Endothelial cell of umbilical vein (primary cell): ENCODE data around the gene NFATC2. TPM values are rescaled to one million over a fixed set of nuclear protein-coding genes. Genes with fewer than 3 reads are reported as not detected.

Experiments used
- BruUV-seq: library from RNA; stranded (reverse); fragments of 400-500 nt; replicated peaks from 2 replicates; lab custom pipeline; 2021; lab: Mats Ljungman, UMichigan
- CTCF ChIA-PET: fragments of 300-600, 350-600 bp; sonication (Branson Sonifier 250); formaldehyde crosslinking; loops from one replicate; lab custom pipeline; 2021; ENCODE audit warnings: antibody characterized with exemption, inconsistent platforms; lab: Charles Lee
- POLR2A ChIA-PET: fragments of 300-600, 350-600 bp; sonication (Branson Sonifier 250); formaldehyde crosslinking; loops from one replicate; lab custom pipeline; 2021; ENCODE audit warnings: antibody characterized with exemption, inconsistent platforms; lab: Charles Lee
- DNase-seq: peaks from one replicate; pipeline ENCODE4 v3.0.0-alpha.2; 2011; ENCODE audit warnings: low read depth, low spot score
- FAIRE-seq: peaks from 2 replicates; lab custom pipeline; 2011; peaks lifted over from hg19 to GRCh38; lab: Jason Lieb, UNC
- H2AFZ ChIP-seq: 2 replicates; pipeline ENCODE4 v1.6.0; 2012; ENCODE audit warnings: low read depth, low read length, control low read depth, inconsistent platforms
- H3K27ac ChIP-seq: 2 replicates; pipeline ENCODE4 v1.5.1; 2011; ENCODE audit warnings: low read depth, mild to moderate bottlenecking, control low read depth, low read length, moderate library complexity; ENCODE audit not compliant: insufficient read depth
- H3K27me3 ChIP-seq, 2 experiments: 2 replicates each; pipeline versions ENCODE4 v1.6.0 to v1.6.1; 2011; ENCODE audit warnings: low read length in 2 of 2, mixed read lengths in 1 of 2; ENCODE audit not compliant: control insufficient read depth in 2 of 2, insufficient read depth in 2 of 2
- H3K36me3 ChIP-seq, 2 experiments: 2 replicates in 1 of 2; 3 replicates in 1 of 2; pipeline ENCODE4 v1.5.1; 2011; ENCODE audit warnings: low read length in 2 of 2, mild to moderate bottlenecking in 1 of 2, moderate library complexity in 1 of 2; ENCODE audit not compliant: control insufficient read depth in 2 of 2, insufficient read depth in 2 of 2; ENCODE audit errors: extremely low read depth in 1 of 2
- H3K4me1 ChIP-seq: 3 replicates; pipeline ENCODE4 v1.5.1; 2011; ENCODE audit warnings: mild to moderate bottlenecking, low read length; ENCODE audit not compliant: control insufficient read depth, insufficient read depth; ENCODE audit errors: extremely low read depth
- H3K4me2 ChIP-seq: 2 replicates; pipeline ENCODE4 v1.6.1; 2011; ENCODE audit warnings: low read length, control low read depth, mixed read lengths; ENCODE audit not compliant: insufficient read depth
- H3K4me3 ChIP-seq, 3 experiments: fragments of 200-600 bp in 1 of 3; sonication (generic), shearing (Covaris generic) in 1 of 3; replicated peaks in 1 of 3; 2 replicates each; pipeline ENCODE4 v1.5.1; 2011 to 2016; ENCODE audit warnings: control low read depth in 3 of 3, low read length in 3 of 3, mild to moderate bottlenecking in 2 of 3, inconsistent platforms in 1 of 3, low read depth in 1 of 3, moderate library complexity in 1 of 3; ENCODE audit not compliant: insufficient read depth in 1 of 3
- H3K79me2 ChIP-seq: 2 replicates; pipeline ENCODE4 v1.6.0; 2012; ENCODE audit warnings: low read length, inconsistent platforms; ENCODE audit not compliant: control insufficient read depth, insufficient read depth
- H3K9ac ChIP-seq: replicated peaks from 2 replicates; pipeline ENCODE3; 2011; ENCODE audit warnings: low read length, control low read depth; ENCODE audit not compliant: insufficient read depth; ENCODE audit errors: extremely low read depth
- H3K9me1 ChIP-seq: replicated peaks from 3 replicates; pipeline ENCODE4 v1.6.0; 2011; ENCODE audit warnings: mild to moderate bottlenecking, low read length; ENCODE audit not compliant: control insufficient read depth, insufficient read depth; ENCODE audit errors: extremely low read depth
- H3K9me3 ChIP-seq: replicated peaks from 2 replicates; pipeline ENCODE4 v1.5.1; 2012; ENCODE audit warnings: low read length, inconsistent platforms; ENCODE audit not compliant: control insufficient read depth, insufficient read depth
- H4K20me1 ChIP-seq: replicated peaks from 2 replicates; pipeline ENCODE3; 2011; ENCODE audit warnings: mild to moderate bottlenecking, low read length; ENCODE audit not compliant: control insufficient read depth, insufficient read depth; ENCODE audit errors: extremely low read depth
- FOS ChIP-seq: IDR thresholded peaks from 2 replicates; pipeline ENCODE4 v1.6.1; 2011; ENCODE audit warnings: mild to moderate bottlenecking, low read length, moderate library complexity, borderline replicate concordance; ENCODE audit not compliant: insufficient read depth
- JUN ChIP-seq: IDR thresholded peaks from 2 replicates; pipeline ENCODE4 v1.6.1; 2011; ENCODE audit warnings: borderline replicate concordance, low read depth; ENCODE audit not compliant: insufficient read length, insufficient read depth
- POLR2AphosphoS5 ChIP-seq: IDR thresholded peaks from 2 replicates; pipeline ENCODE4 v1.6.1; 2012; ENCODE audit warnings: low read depth, mild to moderate bottlenecking, control low read depth, low read length, moderate library complexity; ENCODE audit not compliant: insufficient read depth
- dilution Hi-C: fragments of 300-500 bp; cut with MboI; formaldehyde crosslinking; loops from one replicate; pipeline ENCODE4 v1.15.0; 2019; ENCODE audit warnings: low sequenced_read_pairs; ENCODE audit not compliant: extremely low pct_ligation_motif_present
- intact Hi-C: fragments of 100-400 bp; cut with micrococcal nuclease; formaldehyde crosslinking; loops from one replicate; pipeline ENCODE4 v1.10.0; 2022
- microRNA-seq: library from miRNA; unstranded; fragments of <30 nt; microRNA quantifications from one replicate; pipeline ENCODE4 v1.2.0, GENCODE V29; 2021; ENCODE audit warnings: borderline number of aligned reads, borderline replicate concordance
- polyA plus RNA-seq, 4 experiments: library from polyadenylated mRNA; depleted of rRNA in 3 of 4; stranded (reverse) in 3 of 4; unstranded in 1 of 4; fragments of >200 nt; gene quantifications; 2 replicates each; pipeline versions ENCODE4 v1.2.1 to v1.2.3, GENCODE V29; 2011 to 2012; ENCODE audit warnings: missing spikeins in 1 of 4
- small RNA-seq: library from RNA; depleted of rRNA; stranded (forward); fragments of <200 nt; gene quantifications from one replicate; pipeline ENCODE3, GENCODE V24; 2012; ENCODE audit warnings: low replicate concordance, low read depth; ENCODE audit not compliant: insufficient read depth, insufficient read length
- total RNA-seq: library from RNA; stranded (reverse); gene quantifications from 2 replicates; pipeline ENCODE4 v1.2.3, GENCODE V29; 2021
- TF ChIP-seq, protein P1 (sequence below), 2 donors: IDR thresholded peaks; 1 replicate in 1 of 2; 2 replicates in 1 of 2; pipeline ENCODE4 v1.5.1; 2011; ENCODE audit warnings: low read length in 2 of 2, mild to moderate bottlenecking in 2 of 2, moderate library complexity in 2 of 2, control low read depth in 1 of 2, inconsistent platforms in 1 of 2, low read depth in 1 of 2; ENCODE audit not compliant: insufficient read depth in 1 of 2; ENCODE audit errors: extremely low read depth in 1 of 2
- TF ChIP-seq, protein P2 (sequence below): IDR thresholded peaks from 2 replicates; pipeline ENCODE4 v1.6.1; 2011; ENCODE audit not compliant: insufficient read depth, insufficient read length

NFATC2 gene
- total and polyA plus RNA-seq, 2 donors (not counting 3 experiments of a cell fraction or from before 2014, with no cell fraction given) = 3.1 to 13.0 TPM

DNA sequence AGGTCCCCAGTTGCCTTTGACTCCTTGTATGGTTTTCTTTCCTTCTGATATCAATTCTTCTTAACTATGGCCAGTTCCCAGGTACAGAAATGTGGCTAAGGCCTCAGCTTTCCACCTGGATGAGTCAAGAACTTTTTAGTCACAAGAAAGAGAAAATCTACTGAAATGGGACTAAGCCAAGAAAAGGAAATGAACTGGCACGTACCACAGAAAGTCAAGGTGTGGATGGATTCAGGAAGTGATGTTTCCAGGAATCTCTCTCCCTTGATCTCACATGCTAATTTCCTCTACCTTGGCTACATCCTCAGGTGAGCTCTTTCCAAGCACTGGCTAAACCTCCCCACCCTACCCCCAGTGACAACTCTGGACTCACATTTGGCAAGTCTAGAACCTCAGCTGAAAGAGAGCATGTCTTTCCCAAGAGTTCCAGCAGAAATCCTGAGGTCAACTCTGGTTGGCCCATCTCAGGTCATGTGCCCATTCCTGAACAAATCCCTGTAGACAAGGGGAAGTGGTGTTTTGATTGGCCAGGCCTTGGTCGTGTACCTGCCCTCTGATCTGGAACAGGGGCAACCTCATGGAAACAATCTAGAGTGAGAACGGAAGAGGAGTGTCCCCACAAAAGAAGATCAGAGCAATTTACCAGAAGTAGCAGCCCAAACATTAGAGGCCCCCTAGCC lies 205.3 kb downstream of the NFATC2 start:
- intact Hi-C loops (no loop called here), dilution Hi-C loops (no loop called here)
- no peak for TF ChIP-seq FOS
- TF ChIP-seq, protein P1, sequence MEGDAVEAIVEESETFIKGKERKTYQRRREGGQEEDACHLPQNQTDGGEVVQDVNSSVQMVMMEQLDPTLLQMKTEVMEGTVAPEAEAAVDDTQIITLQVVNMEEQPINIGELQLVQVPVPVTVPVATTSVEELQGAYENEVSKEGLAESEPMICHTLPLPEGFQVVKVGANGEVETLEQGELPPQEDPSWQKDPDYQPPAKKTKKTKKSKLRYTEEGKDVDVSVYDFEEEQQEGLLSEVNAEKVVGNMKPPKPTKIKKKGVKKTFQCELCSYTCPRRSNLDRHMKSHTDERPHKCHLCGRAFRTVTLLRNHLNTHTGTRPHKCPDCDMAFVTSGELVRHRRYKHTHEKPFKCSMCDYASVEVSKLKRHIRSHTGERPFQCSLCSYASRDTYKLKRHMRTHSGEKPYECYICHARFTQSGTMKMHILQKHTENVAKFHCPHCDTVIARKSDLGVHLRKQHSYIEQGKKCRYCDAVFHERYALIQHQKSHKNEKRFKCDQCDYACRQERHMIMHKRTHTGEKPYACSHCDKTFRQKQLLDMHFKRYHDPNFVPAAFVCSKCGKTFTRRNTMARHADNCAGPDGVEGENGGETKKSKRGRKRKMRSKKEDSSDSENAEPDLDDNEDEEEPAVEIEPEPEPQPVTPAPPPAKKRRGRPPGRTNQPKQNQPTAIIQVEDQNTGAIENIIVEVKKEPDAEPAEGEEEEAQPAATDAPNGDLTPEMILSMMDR (IDR thresholded peaks at IDR 0.05; ENCODE audit: extremely low read depth in 1 of 2, insufficient read depth in 1 of 2, low read depth in 1 of 2, low read length in 2 of 2) = no peak
- no peak for TF ChIP-seq JUN
- TF ChIP-seq, protein P2, sequence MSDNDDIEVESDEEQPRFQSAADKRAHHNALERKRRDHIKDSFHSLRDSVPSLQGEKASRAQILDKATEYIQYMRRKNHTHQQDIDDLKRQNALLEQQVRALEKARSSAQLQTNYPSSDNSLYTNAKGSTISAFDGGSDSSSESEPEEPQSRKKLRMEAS = no peak
- TF ChIP-seq POLR2AphosphoS5 = no peak
- ChIA-PET CTCF (no interaction called here), POLR2A (no interaction called here)
- no peak overlapping the region for H3K9ac ChIP-seq
- no peak for FAIRE-seq
- H3K27ac ChIP-seq = no peak overlapping the region
- H3K4me3 ChIP-seq = no peak overlapping the region
- no peak overlapping the region for H3K4me2 ChIP-seq
- no peaks in the 10 kb centered on the region for H3K27me3 ChIP-seq
- no peaks in the 10 kb centered on the region for H3K9me1 ChIP-seq
- H3K4me1 ChIP-seq = peaks cover 4% of the 10 kb centered on the region
- no peaks in the 10 kb centered on the region for H4K20me1 ChIP-seq
- no peaks in the 10 kb centered on the region for H3K79me2 ChIP-seq
- H2AFZ ChIP-seq = no peak overlapping the region
- BruUV-seq = no TSS peak
- no peaks in the 10 kb centered on the region for H3K36me3 ChIP-seq
- no peak for DNase-seq
- H3K9me3 ChIP-seq = no peaks in the 10 kb centered on the region

Small RNA genes within 50 kb of the gene (microRNA-seq; reads per million reads assigned to microRNA genes)
- gene MIR3194 = not detected

Small RNA genes within 50 kb of the gene (small RNA-seq; reads per million reads assigned to genes)
- gene MIR3194 = not detected

Other genes starting within 250 kb of the NFATC2 start
- gene ATP9A, start 225.7 kb upstream of the NFATC2 start, total RNA-seq = 35.2 and 41.5 TPM in 2 replicates
- gene ATP9A, start 225.7 kb upstream of the NFATC2 start, polyA plus RNA-seq = 18.5 and 20.9 TPM in 2 replicates